Measurements from ENCODE around the gene ARID3B. TPM values are rescaled to one million over a fixed set of nuclear protein-coding genes. Genes with fewer than 3 reads are reported as not detected.

Gene ARID3B
- total and polyA plus RNA-seq, 4 donors: 6.6 to 10.5 (median 10.2) TPM

DNA sequence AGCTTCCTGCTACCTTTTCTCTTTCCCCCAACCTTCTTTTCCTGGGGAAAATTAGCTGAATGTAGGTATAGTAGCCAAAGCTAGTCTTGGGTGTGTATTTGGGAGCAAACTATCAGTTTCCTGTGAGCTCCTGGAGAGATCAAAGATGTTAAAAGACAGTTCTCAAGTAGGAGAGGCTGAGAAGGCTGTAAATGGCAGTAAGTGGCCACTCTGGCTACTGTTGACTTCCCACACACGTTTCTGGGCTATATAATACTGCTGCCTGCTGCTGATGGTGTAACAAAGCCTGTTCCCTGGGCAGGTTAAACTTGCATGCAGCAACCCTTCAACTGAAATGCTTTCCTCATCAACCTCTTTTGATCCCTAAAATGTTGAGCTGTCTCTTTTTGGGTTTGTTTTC lies 27.6 kb downstream of the ARID3B start:
- ATAC-seq (ENCODE audit: insufficient read depth, low FRiP score): no peak
- TF ChIP-seq, protein P1, sequence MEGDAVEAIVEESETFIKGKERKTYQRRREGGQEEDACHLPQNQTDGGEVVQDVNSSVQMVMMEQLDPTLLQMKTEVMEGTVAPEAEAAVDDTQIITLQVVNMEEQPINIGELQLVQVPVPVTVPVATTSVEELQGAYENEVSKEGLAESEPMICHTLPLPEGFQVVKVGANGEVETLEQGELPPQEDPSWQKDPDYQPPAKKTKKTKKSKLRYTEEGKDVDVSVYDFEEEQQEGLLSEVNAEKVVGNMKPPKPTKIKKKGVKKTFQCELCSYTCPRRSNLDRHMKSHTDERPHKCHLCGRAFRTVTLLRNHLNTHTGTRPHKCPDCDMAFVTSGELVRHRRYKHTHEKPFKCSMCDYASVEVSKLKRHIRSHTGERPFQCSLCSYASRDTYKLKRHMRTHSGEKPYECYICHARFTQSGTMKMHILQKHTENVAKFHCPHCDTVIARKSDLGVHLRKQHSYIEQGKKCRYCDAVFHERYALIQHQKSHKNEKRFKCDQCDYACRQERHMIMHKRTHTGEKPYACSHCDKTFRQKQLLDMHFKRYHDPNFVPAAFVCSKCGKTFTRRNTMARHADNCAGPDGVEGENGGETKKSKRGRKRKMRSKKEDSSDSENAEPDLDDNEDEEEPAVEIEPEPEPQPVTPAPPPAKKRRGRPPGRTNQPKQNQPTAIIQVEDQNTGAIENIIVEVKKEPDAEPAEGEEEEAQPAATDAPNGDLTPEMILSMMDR (IDR thresholded peaks at IDR 0.05; ENCODE audit: control extremely low read depth, extremely low read depth): no peak
- Histone ChIP-seq H3K4me1 (ENCODE audit: control insufficient read depth in 5 of 5, insufficient read depth in 5 of 5, low read length in 5 of 5) (peaks cover 0 to 6% (median 0%) of the 10 kb centered on the region in 5 donors), H3K9me3 (ENCODE audit: control insufficient read depth in 4 of 4, insufficient read depth in 3 of 4, low read length in 3 of 4) (no peaks in the 10 kb centered on the region), H3K9ac (ENCODE audit: insufficient read depth in 1 of 2, low read length in 2 of 2) (no peak overlapping the region), H3K4me3 (no peak overlapping the region), H3K36me3 (ENCODE audit: control insufficient read depth in 4 of 4, insufficient read depth in 4 of 4, low read length in 4 of 4) (peaks cover 0 to 7% (median 3%) of the 10 kb centered on the region in 4 donors), H3K27ac (ENCODE audit: low read depth in 1 of 2, low read length in 1 of 2) (no peak overlapping the region), H3K27me3 (ENCODE audit: control insufficient read depth in 3 of 3, insufficient read depth in 3 of 3, low read length in 2 of 3) (no peaks in the 10 kb centered on the region)
- no peak for DNase-seq
- 43 to 67% methylated on average over 1 of the region's 1 CpG for WGBS, 2 donors

- Histone ChIP-seq H3K4me3 (no peak overlapping the region), H3K9ac (ENCODE audit: insufficient read depth in 1 of 2, low read length in 2 of 2) (no peak overlapping the region), H3K27me3 (ENCODE audit: control insufficient read depth in 3 of 3, insufficient read depth in 3 of 3, low read length in 2 of 3) (no peaks in the 10 kb centered on the region), H3K9me3 (ENCODE audit: control insufficient read depth in 4 of 4, insufficient read depth in 3 of 4, low read length in 3 of 4) (no peaks in the 10 kb centered on the region), H3K36me3 (ENCODE audit: control insufficient read depth in 4 of 4, insufficient read depth in 4 of 4, low read length in 4 of 4) (peaks cover 0 to 16% (median 6%) of the 10 kb centered on the region in 4 donors), H3K27ac (ENCODE audit: low read depth in 1 of 2, low read length in 1 of 2) (no peak overlapping the region), H3K4me1 (ENCODE audit: control insufficient read depth in 5 of 5, insufficient read depth in 5 of 5, low read length in 5 of 5) (peaks cover 0 to 6% (median 0%) of the 10 kb centered on the region in 5 donors)
- ATAC-seq (ENCODE audit: insufficient read depth, low FRiP score) (no peak), DNase-seq (no peak)
- TF ChIP-seq, protein P1 (IDR thresholded peaks at IDR 0.05; ENCODE audit: control extremely low read depth, extremely low read depth): no peak
- 84 to 88% methylated on average over 4 of the region's 4 CpGs for WGBS, 2 donors
Measured at GRCh38 chr15:74569731-74570070, 28.7 kb downstream of the ARID3B start.

DNA sequence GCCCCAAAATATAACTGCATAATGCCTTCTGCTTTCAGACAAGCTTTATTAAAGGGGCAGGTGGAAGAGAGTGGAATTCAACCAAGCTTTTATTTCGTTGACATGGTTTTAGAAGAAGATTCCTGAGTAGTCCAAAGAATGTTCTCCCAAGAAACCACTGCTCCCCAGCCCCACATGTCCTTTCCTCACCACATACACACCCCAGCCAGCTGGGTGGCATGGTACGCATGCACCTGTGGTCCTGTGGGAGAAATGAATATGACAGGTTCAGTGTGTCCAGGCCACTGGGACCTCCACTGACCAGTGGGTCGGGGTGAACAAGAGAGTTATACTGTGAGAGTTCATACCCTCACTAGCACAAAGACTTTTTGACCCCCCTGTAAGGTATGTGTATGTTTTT lies 30.2 kb downstream of the ARID3B start:
- Histone ChIP-seq H3K27me3 (ENCODE audit: control insufficient read depth in 3 of 3, insufficient read depth in 3 of 3, low read length in 2 of 3) (no peaks in the 10 kb centered on the region), H3K4me3 (no peak overlapping the region), H3K36me3 (ENCODE audit: control insufficient read depth in 4 of 4, insufficient read depth in 4 of 4, low read length in 4 of 4) (peaks cover 0 to 24% (median 10%) of the 10 kb centered on the region in 4 donors), H3K4me1 (ENCODE audit: control insufficient read depth in 5 of 5, insufficient read depth in 5 of 5, low read length in 5 of 5) (peaks cover 0 to 6% (median 0%) of the 10 kb centered on the region in 5 donors), H3K9ac (ENCODE audit: insufficient read depth in 1 of 2, low read length in 2 of 2) (no peak overlapping the region), H3K27ac (ENCODE audit: low read depth in 1 of 2, low read length in 1 of 2) (no peak overlapping the region), H3K9me3 (ENCODE audit: control insufficient read depth in 4 of 4, insufficient read depth in 3 of 4, low read length in 3 of 4) (no peaks in the 10 kb centered on the region)
- 94% methylated on average over 3 of the region's 3 CpGs for WGBS, 2 donors
- no peak for DNase-seq
- TF ChIP-seq, protein P1 (IDR thresholded peaks at IDR 0.05; ENCODE audit: control extremely low read depth, extremely low read depth): no peak
- no peak for ATAC-seq (ENCODE audit: insufficient read depth, low FRiP score)

DNA sequence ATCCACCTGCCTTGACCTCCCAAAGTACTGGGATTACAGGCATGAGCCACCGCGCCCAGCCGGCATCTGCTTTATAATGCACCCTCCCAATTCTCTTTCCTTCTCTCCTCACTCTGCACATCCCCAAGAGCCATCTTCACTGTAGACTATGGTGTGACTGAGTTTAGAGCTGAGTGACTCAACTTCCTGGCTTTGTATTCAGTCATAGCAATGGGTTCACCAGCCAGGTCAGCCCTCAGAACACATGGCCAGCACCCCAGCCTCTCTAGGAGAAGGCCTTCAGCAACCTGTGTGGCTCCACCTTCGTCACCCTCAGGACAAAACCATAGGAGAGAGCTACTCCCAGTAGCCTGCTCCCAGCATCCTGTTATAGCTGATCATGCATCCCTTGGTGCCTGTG lies 33.0 kb downstream of the ARID3B start:
- 92 to 98% methylated on average over 4 of the region's 4 CpGs for WGBS, 2 donors
- H3K4me3 ChIP-seq: no peak overlapping the region
- ATAC-seq (ENCODE audit: insufficient read depth, low FRiP score): no peak
- DNase-seq: no peak
- H3K9me3 ChIP-seq (ENCODE audit: control insufficient read depth in 4 of 4, insufficient read depth in 3 of 4, low read length in 3 of 4): no peaks in the 10 kb centered on the region
- H3K36me3 ChIP-seq (ENCODE audit: control insufficient read depth in 4 of 4, insufficient read depth in 4 of 4, low read length in 4 of 4): peaks cover 0 to 35% (median 8%) of the 10 kb centered on the region in 4 donors
- H3K27ac ChIP-seq (ENCODE audit: low read depth in 1 of 2, low read length in 1 of 2): no peak overlapping the region
- H3K4me1 ChIP-seq (ENCODE audit: control insufficient read depth in 5 of 5, insufficient read depth in 5 of 5, low read length in 5 of 5): peaks cover 0 to 6% (median 0%) of the 10 kb centered on the region in 5 donors
- TF ChIP-seq, protein P1 (IDR thresholded peaks at IDR 0.05; ENCODE audit: control extremely low read depth, extremely low read depth): no peak
- H3K9ac ChIP-seq (ENCODE audit: insufficient read depth in 1 of 2, low read length in 2 of 2): no peak overlapping the region
- H3K27me3 ChIP-seq (ENCODE audit: control insufficient read depth in 3 of 3, insufficient read depth in 3 of 3, low read length in 2 of 3): no peaks in the 10 kb centered on the region
